GM12878 (cell line): ENCODE data around the gene CCDC39. TPM values are rescaled to one million over a fixed set of nuclear protein-coding genes. Genes with fewer than 3 reads are reported as not detected.

Source experiments
- ATF7 ChIP-seq: fragments of 450-650 bp; IDR thresholded peaks from 2 replicates; pipeline ENCODE4 v1.6.1; 2016; ENCODE audit warnings: low read depth, mild to moderate bottlenecking
- CBX3 ChIP-seq: fragments of 200-600 bp; sonication (generic); IDR thresholded peaks from 2 replicates; pipeline ENCODE4 v1.6.1; 2016; ENCODE audit warnings: low read depth, borderline replicate concordance
- FOXM1 ChIP-seq: IDR thresholded peaks from 2 replicates; pipeline ENCODE4 v1.6.1; 2012; ENCODE audit warnings: low read depth, mild to moderate bottlenecking, inconsistent platforms, low read length, moderate library complexity
- HDGF ChIP-seq: fragments of 450-650 bp; IDR thresholded peaks from 2 replicates; pipeline ENCODE4 v1.6.1; 2016; ENCODE audit warnings: antibody characterized with exemption
- POLR2A ChIP-seq: IDR thresholded peaks from 2 replicates; pipeline ENCODE4 v1.6.1; 2011; ENCODE audit warnings: low read depth, mild to moderate bottlenecking, low read length
- SMAD1 ChIP-seq: fragments of 450-650 bp; IDR thresholded peaks from 2 replicates; pipeline ENCODE4 v1.6.1; 2018; ENCODE audit warnings: mild to moderate bottlenecking, low read depth; ENCODE audit not compliant: partially characterized antibody
- polyA plus RNA-seq, 11 experiments: library from polyadenylated mRNA; depleted of rRNA in 4 of 11; unstranded in 6 of 11; stranded (reverse) in 5 of 11; fragments of >200 nt; fragmentation: Nextera tagmentation in 4 of 11; fragmentation: Illumina TruSeq in 1 of 11; extraction: Ambion mirVana in 4 of 11; extraction: Trizol in 1 of 11; gene quantifications; 1 replicate in 1 of 11; 2 replicates in 10 of 11; pipeline versions ENCODE4 v1.2.1 to v1.2.3, GENCODE V29; 2011 to 2016; ENCODE audit warnings: inconsistent platforms in 2 of 11, missing spikeins in 2 of 11, low read depth in 1 of 11
- total RNA-seq, 4 experiments: library from RNA; depleted of rRNA in 3 of 4; stranded (reverse); fragments of >200 nt in 3 of 4; fragmentation: Illumina TruSeq in 1 of 4; extraction: Trizol in 1 of 4; gene quantifications; 2 replicates each; pipeline versions ENCODE4 v1.2.1 to v1.2.3, GENCODE V29; 2013 to 2021
- TF ChIP-seq, protein P1 (sequence below): IDR thresholded peaks from 2 replicates; pipeline ENCODE4 v1.6.1; 2011; ENCODE audit warnings: borderline replicate concordance, low read depth, mild to moderate bottlenecking, moderate library complexity, low read length; ENCODE audit not compliant: insufficient read depth, poor library complexity, severe bottlenecking
- TF ChIP-seq, protein P2 (sequence below): fragments of 450-650 bp; formaldehyde crosslinking; IDR thresholded peaks from 2 replicates; pipeline ENCODE4 v1.4.0; 2020; ENCODE audit warnings: mild to moderate bottlenecking, moderate library complexity

CCDC39 gene
- total and polyA plus RNA-seq, 10 of the 15 experiments (the other 5 are each of a cell fraction or from before 2014, with no cell fraction given): 0.10 to 0.69 (median 0.31) TPM

DNA sequence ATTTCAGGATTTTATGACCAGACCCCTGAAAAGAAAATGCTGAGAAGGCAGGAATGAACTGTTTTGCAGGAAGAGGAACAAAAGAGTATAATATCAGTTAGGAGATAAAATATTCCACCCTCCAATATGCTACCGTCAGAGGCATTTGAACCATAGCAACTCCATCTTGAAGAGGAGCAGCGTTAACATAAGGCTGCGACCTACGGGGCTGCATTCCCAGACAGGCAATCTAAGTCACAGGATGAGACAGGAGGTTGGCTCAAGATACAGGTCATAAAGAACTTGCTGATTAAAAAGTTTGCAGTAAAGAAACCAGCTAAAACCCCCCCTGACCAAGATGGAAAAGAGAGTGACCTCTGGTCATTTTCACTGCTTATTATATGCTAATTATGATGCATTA lies 22.9 kb downstream of the CCDC39 start (continued):
- TF ChIP-seq, protein P1, sequence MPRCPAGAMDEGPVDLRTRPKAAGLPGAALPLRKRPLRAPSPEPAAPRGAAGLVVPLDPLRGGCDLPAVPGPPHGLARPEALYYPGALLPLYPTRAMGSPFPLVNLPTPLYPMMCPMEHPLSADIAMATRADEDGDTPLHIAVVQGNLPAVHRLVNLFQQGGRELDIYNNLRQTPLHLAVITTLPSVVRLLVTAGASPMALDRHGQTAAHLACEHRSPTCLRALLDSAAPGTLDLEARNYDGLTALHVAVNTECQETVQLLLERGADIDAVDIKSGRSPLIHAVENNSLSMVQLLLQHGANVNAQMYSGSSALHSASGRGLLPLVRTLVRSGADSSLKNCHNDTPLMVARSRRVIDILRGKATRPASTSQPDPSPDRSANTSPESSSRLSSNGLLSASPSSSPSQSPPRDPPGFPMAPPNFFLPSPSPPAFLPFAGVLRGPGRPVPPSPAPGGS: no peak
- TF ChIP-seq POLR2A (no peak), HDGF (no peak), CBX3 (no peak), SMAD1 (no peak), ATF7 (no peak), FOXM1 (no peak)
- TF ChIP-seq, protein P2, sequence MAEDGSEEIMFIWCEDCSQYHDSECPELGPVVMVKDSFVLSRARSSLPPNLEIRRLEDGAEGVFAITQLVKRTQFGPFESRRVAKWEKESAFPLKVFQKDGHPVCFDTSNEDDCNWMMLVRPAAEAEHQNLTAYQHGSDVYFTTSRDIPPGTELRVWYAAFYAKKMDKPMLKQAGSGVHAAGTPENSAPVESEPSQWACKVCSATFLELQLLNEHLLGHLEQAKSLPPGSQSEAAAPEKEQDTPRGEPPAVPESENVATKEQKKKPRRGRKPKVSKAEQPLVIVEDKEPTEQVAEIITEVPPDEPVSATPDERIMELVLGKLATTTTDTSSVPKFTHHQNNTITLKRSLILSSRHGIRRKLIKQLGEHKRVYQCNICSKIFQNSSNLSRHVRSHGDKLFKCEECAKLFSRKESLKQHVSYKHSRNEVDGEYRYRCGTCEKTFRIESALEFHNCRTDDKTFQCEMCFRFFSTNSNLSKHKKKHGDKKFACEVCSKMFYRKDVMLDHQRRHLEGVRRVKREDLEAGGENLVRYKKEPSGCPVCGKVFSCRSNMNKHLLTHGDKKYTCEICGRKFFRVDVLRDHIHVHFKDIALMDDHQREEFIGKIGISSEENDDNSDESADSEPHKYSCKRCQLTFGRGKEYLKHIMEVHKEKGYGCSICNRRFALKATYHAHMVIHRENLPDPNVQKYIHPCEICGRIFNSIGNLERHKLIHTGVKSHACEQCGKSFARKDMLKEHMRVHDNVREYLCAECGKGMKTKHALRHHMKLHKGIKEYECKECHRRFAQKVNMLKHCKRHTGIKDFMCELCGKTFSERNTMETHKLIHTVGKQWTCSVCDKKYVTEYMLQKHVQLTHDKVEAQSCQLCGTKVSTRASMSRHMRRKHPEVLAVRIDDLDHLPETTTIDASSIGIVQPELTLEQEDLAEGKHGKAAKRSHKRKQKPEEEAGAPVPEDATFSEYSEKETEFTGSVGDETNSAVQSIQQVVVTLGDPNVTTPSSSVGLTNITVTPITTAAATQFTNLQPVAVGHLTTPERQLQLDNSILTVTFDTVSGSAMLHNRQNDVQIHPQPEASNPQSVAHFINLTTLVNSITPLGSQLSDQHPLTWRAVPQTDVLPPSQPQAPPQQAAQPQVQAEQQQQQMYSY (CRISPR knock-in tag): no peak
